HG02623 (cell line): Measurements from ENCODE around the gene FBLL1.
"Not testable (repeated sequence)": the region's sequence is repeated elsewhere in the genome, so short reads cannot be mapped to it uniquely, and the experiment has no call there.

Experiments
- ATAC-seq: cut with Tn5 transposase; IDR thresholded peaks from one replicate; pipeline ENCODE4 v1.9.1; 2021; ENCODE audit warnings: moderate library complexity; ENCODE audit not compliant: unreplicated experiment

The FBLL1 gene

GRCh38 chr5:168550656-168551055 is 21.6 kb downstream of the FBLL1 start:
- ATAC-seq = no peak

- no peak for ATAC-seq
Observed at GRCh38 chr5:168552146-168552545, 23.0 kb downstream of the FBLL1 start.

GRCh38 chr5:168553377-168554130 is 24.4 kb downstream of the FBLL1 start:
- no peak for ATAC-seq

GRCh38 chr5:168557389-168557788 is 28.3 kb downstream of the FBLL1 start:
- ATAC-seq = no peak

GRCh38 chr5:168562279-168562678 is 33.2 kb downstream of the FBLL1 start:
- no peak for ATAC-seq

- ATAC-seq = no peak
Observed at GRCh38 chr5:168563959-168564358, 34.9 kb downstream of the FBLL1 start.

- no peak for ATAC-seq
Observed at GRCh38 chr5:168568738-168569137, 39.6 kb downstream of the FBLL1 start.

- ATAC-seq = no peak
Observed at GRCh38 chr5:168570490-168571328, 41.6 kb downstream of the FBLL1 start.

- not testable (repeated sequence) for ATAC-seq
Observed at GRCh38 chr5:168573663-168574062, 44.6 kb downstream of the FBLL1 start.

GRCh38 chr5:168574156-168574555 is 45.1 kb downstream of the FBLL1 start:
- ATAC-seq = not testable (repeated sequence)

- no peak for ATAC-seq
Observed at GRCh38 chr5:168575391-168576372, 46.6 kb downstream of the FBLL1 start.

- ATAC-seq = no peak
Observed at GRCh38 chr5:168578006-168578405, 48.9 kb downstream of the FBLL1 start.

GRCh38 chr5:168578538-168579487 is 49.7 kb downstream of the FBLL1 start, which contains the start of gene PANK3:
TSS of gene PANK3 (minus strand) at chr5:168579368. CDS start at chr5:168579283, 85 bp downstream.
- peak; percentile 53 for ATAC-seq

GRCh38 chr5:168579488-168580226 is 50.6 kb downstream of the FBLL1 start:
- ATAC-seq = peak; percentile 90

GRCh38 chr5:168580227-168580508 is 51.1 kb downstream of the FBLL1 start:
- ATAC-seq = no peak
